ENCODE measurements around the gene MRPS9. TPM values are rescaled to one million over a fixed set of nuclear protein-coding genes. Genes with fewer than 3 reads are reported as not detected.

MRPS9 gene
- total RNA-seq, 4 donors from 2014 or later: 12.3 to 24.4 (median 20.6) TPM

DNA sequence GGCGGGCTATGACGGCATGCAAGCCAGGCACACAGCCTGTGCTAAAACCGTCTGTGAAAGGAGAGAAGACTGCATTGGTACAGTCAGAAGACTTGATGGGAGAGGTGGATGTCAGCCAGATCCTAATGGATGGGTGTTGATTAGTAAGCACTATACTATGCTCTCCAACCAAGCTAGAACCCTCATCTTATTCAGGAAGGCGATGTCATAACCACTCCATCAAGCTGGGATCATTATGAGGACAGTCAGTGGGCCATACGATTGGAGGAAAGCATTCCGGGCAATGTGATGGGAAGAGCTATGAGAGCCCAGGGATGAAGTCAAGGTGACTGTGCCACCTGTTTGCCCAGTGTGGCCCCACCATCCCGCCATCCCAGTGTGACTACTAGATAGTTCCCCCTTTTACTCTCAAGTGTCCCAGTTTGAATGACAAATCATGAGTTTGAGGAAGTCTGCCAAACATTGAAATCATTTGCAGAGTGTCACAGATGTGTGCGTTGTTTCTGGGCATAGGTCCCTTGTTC lies 66.4 kb downstream of the MRPS9 start:
- H3K4me3 ChIP-seq: no peak overlapping the region
- no peaks in the 10 kb centered on the region for H3K9me3 ChIP-seq
- no peak for DNase-seq
- intact Hi-C loops (cut with DNase I; ENCODE audit: low total_unique reads): no loop called here
- no peaks in the 10 kb centered on the region for H3K4me1 ChIP-seq
- no peaks in the 10 kb centered on the region for H3K36me3 ChIP-seq
- H3K27me3 ChIP-seq: no peaks in the 10 kb centered on the region
- TF ChIP-seq POLR2A (IDR thresholded peaks at IDR 0.05): no peak
- TF ChIP-seq, protein P1, sequence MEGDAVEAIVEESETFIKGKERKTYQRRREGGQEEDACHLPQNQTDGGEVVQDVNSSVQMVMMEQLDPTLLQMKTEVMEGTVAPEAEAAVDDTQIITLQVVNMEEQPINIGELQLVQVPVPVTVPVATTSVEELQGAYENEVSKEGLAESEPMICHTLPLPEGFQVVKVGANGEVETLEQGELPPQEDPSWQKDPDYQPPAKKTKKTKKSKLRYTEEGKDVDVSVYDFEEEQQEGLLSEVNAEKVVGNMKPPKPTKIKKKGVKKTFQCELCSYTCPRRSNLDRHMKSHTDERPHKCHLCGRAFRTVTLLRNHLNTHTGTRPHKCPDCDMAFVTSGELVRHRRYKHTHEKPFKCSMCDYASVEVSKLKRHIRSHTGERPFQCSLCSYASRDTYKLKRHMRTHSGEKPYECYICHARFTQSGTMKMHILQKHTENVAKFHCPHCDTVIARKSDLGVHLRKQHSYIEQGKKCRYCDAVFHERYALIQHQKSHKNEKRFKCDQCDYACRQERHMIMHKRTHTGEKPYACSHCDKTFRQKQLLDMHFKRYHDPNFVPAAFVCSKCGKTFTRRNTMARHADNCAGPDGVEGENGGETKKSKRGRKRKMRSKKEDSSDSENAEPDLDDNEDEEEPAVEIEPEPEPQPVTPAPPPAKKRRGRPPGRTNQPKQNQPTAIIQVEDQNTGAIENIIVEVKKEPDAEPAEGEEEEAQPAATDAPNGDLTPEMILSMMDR (IDR thresholded peaks at IDR 0.05): no peak
- no peak overlapping the region for H3K27ac ChIP-seq

DNA sequence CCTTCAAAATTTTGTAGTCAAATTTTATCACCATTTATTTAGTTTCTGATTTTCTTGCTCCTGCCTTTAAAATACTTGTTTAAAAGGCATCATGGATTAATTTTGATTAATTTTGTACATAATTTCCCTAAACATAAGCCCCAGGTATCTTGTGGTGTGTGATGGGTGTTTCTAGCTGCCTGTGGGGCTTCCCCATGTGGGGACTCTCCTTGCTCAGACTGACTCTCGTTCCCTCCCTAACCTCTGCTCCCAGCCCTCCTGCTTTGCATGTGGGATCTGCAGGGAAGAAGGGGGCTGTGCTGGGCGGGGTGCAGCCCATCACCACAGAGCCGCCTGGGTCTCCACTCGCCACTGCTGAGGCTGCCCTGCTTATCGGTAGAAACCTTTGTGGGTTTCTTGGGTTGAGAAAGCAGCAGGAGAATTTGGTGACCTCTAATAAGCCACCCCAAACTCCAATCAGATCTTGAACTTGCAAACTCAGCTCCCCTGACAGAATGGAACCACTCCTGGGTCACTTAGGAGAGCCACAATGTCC lies 72.5 kb downstream of the MRPS9 start:
- no peak for DNase-seq
- no peaks in the 10 kb centered on the region for H3K4me1 ChIP-seq
- no peak overlapping the region for H3K4me3 ChIP-seq
- TF ChIP-seq, protein P1 (IDR thresholded peaks at IDR 0.05): no peak
- TF ChIP-seq POLR2A (IDR thresholded peaks at IDR 0.05): no peak
- H3K27me3 ChIP-seq: no peaks in the 10 kb centered on the region
- H3K27ac ChIP-seq: no peak overlapping the region
- intact Hi-C loops (cut with DNase I; ENCODE audit: low total_unique reads): loop anchor here (10.0 kb wide), 1 partner anchor 124 kb away; no protein-coding TSS in a partner anchor
- H3K36me3 ChIP-seq: no peaks in the 10 kb centered on the region
- H3K9me3 ChIP-seq: no peaks in the 10 kb centered on the region

DNA sequence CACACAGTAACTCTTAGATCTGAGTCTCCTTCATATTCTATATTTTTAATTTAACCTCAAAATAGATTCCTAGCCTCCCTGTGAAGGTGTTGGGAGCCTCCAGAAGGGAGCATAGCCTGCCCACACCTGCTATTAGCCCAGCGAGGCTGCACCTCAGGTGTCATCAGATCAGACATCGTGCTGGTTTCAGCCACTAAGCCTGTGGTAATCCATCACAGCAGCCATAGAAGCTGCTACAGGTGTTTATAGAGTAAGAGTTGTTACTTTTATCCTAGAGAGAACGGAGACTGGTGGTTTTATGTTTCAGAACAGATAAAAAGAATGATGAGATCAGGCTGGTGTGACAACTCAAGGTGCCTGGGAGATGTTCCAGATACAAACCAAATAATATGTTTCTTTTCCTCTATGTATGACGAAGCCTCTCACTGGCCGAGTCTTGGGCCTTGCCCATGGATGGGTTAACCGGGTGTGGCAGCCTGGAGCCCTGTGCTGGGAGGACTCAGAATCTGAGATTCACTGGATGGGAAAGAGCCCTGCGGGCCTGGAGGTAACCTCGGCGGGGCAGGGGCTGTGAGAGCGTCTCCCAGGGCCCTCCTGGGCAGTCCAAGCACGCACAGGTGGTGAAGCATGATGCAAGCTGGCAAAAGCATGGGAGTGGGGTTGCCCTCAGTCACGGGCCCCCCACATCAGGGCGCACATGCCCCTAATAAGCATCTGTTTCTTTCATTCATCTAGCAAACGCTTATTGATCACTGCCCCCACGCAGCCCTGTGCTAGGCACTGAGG lies 73.7 kb downstream of the MRPS9 start:
- DNase-seq: no peak
- TF ChIP-seq POLR2A (IDR thresholded peaks at IDR 0.05): no peak
- TF ChIP-seq, protein P1 (IDR thresholded peaks at IDR 0.05): no peak
- intact Hi-C loops (cut with DNase I; ENCODE audit: low total_unique reads): loop anchor here (10.0 kb wide), 1 partner anchor 123 kb away; no protein-coding TSS in a partner anchor

DNA sequence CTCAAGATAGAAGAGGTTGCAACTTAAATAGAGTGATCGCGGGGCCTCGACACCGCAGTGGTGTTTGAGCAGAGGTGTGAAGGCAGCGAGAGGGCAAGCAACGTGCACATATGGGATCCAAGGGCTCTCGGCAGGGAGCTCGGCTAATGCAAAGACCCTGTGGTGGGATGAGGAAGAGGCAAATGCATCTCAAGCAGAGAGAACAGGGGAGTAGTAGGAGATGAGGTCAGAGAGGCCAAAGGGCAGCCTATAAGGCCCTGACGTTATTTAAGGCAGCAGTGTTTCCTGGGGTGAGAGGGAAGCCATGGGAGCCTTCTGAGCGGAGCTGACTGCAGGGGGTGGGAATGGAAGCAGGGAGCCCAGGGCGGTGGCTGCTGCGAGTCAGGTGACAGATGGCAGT lies 74.5 kb downstream of the MRPS9 start:
- no peak for TF ChIP-seq POLR2A (IDR thresholded peaks at IDR 0.05)
- TF ChIP-seq, protein P1 (IDR thresholded peaks at IDR 0.05): no peak
- intact Hi-C loops (cut with DNase I; ENCODE audit: low total_unique reads): loop anchor here (10.0 kb wide), 1 partner anchor 122 kb away; no protein-coding TSS in a partner anchor

More for the DNA sequence above, 73.7 kb downstream of the MRPS9 start:
- Histone ChIP-seq H3K4me3 (no peak overlapping the region), H3K27ac (no peak overlapping the region), H3K4me1 (no peaks in the 10 kb centered on the region), H3K27me3 (no peaks in the 10 kb centered on the region), H3K9me3 (no peaks in the 10 kb centered on the region), H3K36me3 (no peaks in the 10 kb centered on the region)

More for the DNA sequence above, 74.5 kb downstream of the MRPS9 start:
- Histone ChIP-seq H3K4me3 (no peak overlapping the region), H3K4me1 (no peaks in the 10 kb centered on the region), H3K27ac (no peak overlapping the region), H3K36me3 (no peaks in the 10 kb centered on the region), H3K9me3 (no peaks in the 10 kb centered on the region), H3K27me3 (no peaks in the 10 kb centered on the region)
- DNase-seq: no peak
